ENCODE measurements around the gene MSI2.

The MSI2 gene

DNA sequence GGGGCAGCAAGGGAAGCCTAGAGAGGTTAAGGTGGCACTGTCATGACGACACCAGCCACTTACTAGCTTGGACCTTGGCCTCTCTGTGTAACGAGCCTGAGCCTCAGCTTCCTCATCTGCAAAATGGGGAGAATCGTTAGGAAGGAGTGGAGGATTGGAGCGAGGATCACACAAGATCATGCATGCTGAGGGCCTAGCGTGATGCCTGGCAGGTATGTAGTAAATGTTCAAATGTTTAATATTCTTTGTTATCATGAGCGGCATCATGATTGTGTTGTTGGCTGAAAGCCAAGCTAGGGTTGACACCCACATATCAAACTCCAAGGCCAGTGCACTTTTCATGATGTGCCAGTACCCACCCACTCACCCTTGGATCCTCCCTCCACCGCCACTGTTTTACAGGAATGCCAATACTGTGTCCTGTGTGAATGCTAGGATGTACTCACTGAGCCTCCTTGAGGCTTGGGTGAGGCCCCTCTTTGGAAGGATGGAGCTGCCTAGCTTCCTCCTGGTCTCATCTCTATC, 192.5 kb downstream of the MSI2 start:
- no peak overlapping the region for H3K4me3 ChIP-seq (ENCODE audit: low read depth, low read length)
- TF ChIP-seq, protein P1, sequence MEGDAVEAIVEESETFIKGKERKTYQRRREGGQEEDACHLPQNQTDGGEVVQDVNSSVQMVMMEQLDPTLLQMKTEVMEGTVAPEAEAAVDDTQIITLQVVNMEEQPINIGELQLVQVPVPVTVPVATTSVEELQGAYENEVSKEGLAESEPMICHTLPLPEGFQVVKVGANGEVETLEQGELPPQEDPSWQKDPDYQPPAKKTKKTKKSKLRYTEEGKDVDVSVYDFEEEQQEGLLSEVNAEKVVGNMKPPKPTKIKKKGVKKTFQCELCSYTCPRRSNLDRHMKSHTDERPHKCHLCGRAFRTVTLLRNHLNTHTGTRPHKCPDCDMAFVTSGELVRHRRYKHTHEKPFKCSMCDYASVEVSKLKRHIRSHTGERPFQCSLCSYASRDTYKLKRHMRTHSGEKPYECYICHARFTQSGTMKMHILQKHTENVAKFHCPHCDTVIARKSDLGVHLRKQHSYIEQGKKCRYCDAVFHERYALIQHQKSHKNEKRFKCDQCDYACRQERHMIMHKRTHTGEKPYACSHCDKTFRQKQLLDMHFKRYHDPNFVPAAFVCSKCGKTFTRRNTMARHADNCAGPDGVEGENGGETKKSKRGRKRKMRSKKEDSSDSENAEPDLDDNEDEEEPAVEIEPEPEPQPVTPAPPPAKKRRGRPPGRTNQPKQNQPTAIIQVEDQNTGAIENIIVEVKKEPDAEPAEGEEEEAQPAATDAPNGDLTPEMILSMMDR (IDR thresholded peaks at IDR 0.05; ENCODE audit: control insufficient read depth, extremely low read depth, insufficient read depth) = no peak
- DNase-seq (ENCODE audit: low read depth) = no peak

DNA sequence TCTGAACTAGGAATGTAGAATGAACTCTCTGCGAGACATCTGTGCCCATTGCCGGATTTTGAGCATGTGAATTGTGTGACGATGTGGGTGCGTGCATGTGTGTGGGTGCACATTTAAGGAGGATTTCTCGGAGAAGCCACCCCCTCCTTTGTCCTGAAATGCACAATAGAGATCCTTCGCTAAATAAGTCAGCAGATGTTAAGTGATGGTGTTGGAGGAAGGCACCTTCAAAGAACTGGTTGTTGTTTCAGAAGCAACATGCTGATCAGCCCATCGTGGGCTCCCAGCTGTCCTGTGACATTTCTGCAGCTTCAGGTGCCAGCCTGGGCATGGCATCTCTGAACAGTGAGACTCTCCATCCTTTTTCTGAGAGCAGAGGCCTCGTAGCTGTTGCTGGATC, 194.9 kb downstream of the MSI2 start:
- no peak overlapping the region for H3K4me3 ChIP-seq (ENCODE audit: low read depth, low read length)
- TF ChIP-seq, protein P1 (IDR thresholded peaks at IDR 0.05; ENCODE audit: control insufficient read depth, extremely low read depth, insufficient read depth) = no peak
- DNase-seq (ENCODE audit: low read depth) = no peak

DNA sequence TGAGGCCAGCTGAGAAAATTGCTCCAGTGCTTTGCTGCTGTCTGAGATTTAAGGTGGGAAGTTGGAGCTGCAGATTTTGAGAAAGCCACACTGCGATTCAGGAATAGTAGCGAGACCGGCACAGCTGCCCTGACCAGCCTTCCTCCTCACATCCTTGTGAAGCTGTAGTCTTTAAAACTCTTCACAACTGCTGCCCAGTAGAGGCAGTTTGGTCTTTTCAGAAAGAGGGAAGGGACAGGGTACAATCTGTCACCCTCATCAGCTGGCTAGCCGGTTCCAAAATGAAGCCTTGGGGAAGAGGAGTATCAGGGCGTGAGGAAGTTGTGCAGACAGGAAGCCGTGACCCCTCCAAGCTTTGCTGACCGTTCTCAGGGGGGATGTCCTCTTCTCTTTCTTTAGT, 195.3 kb downstream of the MSI2 start:
- TF ChIP-seq, protein P1 (IDR thresholded peaks at IDR 0.05; ENCODE audit: control insufficient read depth, extremely low read depth, insufficient read depth) = no peak
- no peak for DNase-seq (ENCODE audit: low read depth)

DNA sequence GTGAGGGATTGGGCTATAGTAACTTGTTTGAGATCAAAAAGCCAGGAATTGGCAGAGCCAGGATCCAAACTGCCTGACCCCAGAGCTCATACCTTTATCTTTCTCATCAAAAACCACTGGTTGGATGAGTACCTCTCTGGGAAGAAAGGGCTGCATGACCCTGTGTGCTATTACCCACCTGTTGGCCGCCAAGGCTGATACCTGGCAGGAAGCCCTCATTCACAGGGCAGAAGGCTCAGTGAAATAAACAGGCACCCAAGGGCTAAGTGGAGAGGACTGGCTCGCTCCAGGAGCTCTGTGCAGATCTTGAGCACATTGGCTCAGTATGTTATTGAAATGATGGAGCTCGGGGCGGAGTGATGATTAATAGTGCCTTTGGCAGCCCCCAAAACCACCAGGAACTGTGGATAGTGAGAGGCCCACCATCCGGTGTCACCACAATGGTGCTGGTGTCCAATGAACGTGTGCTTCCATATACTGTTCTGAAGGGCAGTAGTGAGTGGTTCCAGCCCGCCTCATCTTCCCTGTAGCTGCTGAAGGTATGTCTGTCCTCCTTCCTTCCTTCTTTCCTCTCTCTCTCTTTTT, 197.6 kb downstream of the MSI2 start:
- H3K4me3 ChIP-seq (ENCODE audit: low read depth, low read length) = no peak overlapping the region
- TF ChIP-seq, protein P1 (IDR thresholded peaks at IDR 0.05; ENCODE audit: control insufficient read depth, extremely low read depth, insufficient read depth) = no peak
- DNase-seq (ENCODE audit: low read depth) = no peak

More for the DNA sequence above, 195.3 kb downstream of the MSI2 start:
- H3K4me3 ChIP-seq (ENCODE audit: low read depth, low read length) = no peak overlapping the region

DNA sequence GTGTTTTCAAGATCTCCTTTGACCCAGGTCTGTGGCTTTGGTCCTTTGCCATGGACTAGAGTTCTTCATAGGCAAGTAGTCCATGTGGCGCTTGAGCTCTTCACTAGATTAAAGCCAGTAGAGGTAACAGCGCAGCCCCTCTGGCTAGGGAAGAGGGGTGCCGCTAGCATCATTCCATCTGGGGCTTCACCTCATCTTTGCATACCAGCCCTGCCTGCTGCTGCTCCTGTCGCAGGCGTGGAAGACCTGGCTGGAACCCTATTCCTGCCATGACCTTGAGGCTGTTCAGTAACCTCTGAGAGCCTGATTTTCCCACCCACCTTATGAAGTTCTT, 198.4 kb downstream of the MSI2 start:
- TF ChIP-seq, protein P1 (IDR thresholded peaks at IDR 0.05; ENCODE audit: control insufficient read depth, extremely low read depth, insufficient read depth) = no peak
- no peak overlapping the region for H3K4me3 ChIP-seq (ENCODE audit: low read depth, low read length)
- DNase-seq (ENCODE audit: low read depth) = no peak

DNA sequence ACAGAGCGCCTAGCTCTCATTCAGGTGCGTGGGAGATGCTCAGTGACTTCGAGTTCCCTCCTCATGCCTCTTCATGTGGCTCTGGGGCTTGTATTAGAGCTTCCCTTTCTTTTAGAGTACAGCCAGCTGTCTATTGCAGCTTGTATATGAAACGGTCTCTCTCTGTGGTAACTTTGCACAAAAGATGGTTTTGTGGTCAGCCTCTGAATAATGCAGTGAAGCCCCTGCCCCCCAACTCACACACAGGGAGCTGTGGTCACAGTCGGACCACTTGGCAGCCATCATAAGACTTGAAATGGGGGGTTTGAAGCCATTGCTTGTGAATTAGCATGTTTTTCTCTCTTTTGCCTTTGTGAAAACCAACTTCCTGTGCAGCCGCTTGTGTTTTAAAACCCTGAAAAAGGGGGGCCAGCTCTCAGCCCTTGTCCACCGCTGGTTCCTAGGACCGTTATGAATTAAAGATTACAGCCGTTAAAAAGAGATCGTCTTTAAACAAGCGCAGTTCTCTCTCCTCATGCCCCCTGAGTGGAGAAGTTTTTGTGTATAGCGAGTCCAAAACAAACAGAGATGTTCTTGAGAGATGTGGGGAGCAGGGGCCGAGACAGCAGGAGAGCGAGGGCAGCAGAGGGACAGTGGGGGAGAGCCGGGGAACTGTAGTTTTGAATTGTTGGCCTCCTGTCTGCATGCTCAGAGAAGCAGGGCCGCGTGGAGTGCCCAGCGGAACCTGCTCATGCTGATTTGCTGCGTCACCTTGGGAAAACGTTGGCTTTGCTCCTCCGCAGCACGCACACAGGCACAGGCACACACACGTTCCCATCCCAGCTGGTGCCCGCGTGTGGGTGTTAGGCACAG, 199.0 kb downstream of the MSI2 start:
- H3K4me3 ChIP-seq (ENCODE audit: low read depth, low read length) = no peak overlapping the region
- TF ChIP-seq, protein P1 (IDR thresholded peaks at IDR 0.05; ENCODE audit: control insufficient read depth, extremely low read depth, insufficient read depth) = no peak
- DNase-seq (ENCODE audit: low read depth) = no peak

Data from LNCaP clone FGC (cell line).